AG04449 (cell line): ENCODE data around the gene ST6GAL1.
"Not testable (repeated sequence)": the region's sequence is repeated elsewhere in the genome, so short reads cannot be mapped to it uniquely, and the experiment has no call there.

Experiments used
- CTCF ChIA-PET: fragments of 350-600 bp; formaldehyde crosslinking; extraction: SDS; loops from one replicate; lab custom pipeline; 2021; ENCODE audit warnings: antibody characterized with exemption; lab: Yijun Ruan, JAX
- POLR2A ChIA-PET: fragments of 400-600, 350-600 bp; formaldehyde crosslinking; extraction: SDS; loops from one replicate; lab custom pipeline; 2020; ENCODE audit warnings: antibody characterized with exemption, inconsistent platforms; lab: Yijun Ruan, JAX
- DNase-seq: peaks from one replicate; pipeline ENCODE4 v3.0.0-alpha.2; 2010; ENCODE audit warnings: low read depth, low spot score
- H3K4me3 ChIP-seq: 2 replicates; pipeline ENCODE4 v1.5.1; 2011; ENCODE audit warnings: low read depth, mild to moderate bottlenecking, control low read depth, low read length
- CTCF ChIP-seq: IDR thresholded peaks from one replicate; pipeline ENCODE4 v1.5.1; 2011; ENCODE audit warnings: mild to moderate bottlenecking, moderate library complexity, low read length, control low read depth, inconsistent platforms; ENCODE audit not compliant: insufficient read depth; ENCODE audit errors: missing control alignments

The ST6GAL1 gene

GRCh38 chr3:187002915-187003314, 72.6 kb downstream of the ST6GAL1 start:
- CTCF ChIA-PET, result no interaction called here
- no peak for TF ChIP-seq CTCF
- POLR2A ChIA-PET, result no interaction called here
- DNase-seq, result no peak
- no peak overlapping the region for H3K4me3 ChIP-seq

GRCh38 chr3:187005827-187006481, 75.6 kb downstream of the ST6GAL1 start:
- H3K4me3 ChIP-seq, result no peak overlapping the region
- TF ChIP-seq CTCF, result no peak
- POLR2A ChIA-PET, result no interaction called here
- CTCF ChIA-PET, result no interaction called here
- no peak for DNase-seq

- H3K4me3 ChIP-seq, result no peak overlapping the region
- ChIA-PET CTCF (no interaction called here), POLR2A (no interaction called here)
- no peak for DNase-seq
- no peak for TF ChIP-seq CTCF
These were observed 76.7 kb downstream of the ST6GAL1 start for GRCh38 chr3:187006864-187007630.

GRCh38 chr3:187010382-187010781, 80.1 kb downstream of the ST6GAL1 start:
- H3K4me3 ChIP-seq, DNase-seq, CTCF ChIA-PET, POLR2A ChIA-PET: not testable (repeated sequence)

- ChIA-PET CTCF (no interaction called here), POLR2A (no interaction called here)
- DNase-seq, result no peak
- no peak overlapping the region for H3K4me3 ChIP-seq
- no peak for TF ChIP-seq CTCF
These were observed 81.6 kb downstream of the ST6GAL1 start for GRCh38 chr3:187011915-187012314.

GRCh38 chr3:187012609-187013051, 82.3 kb downstream of the ST6GAL1 start:
- DNase-seq, result no peak
- POLR2A ChIA-PET, result no interaction called here
- no peak overlapping the region for H3K4me3 ChIP-seq
- TF ChIP-seq CTCF, result no peak
- CTCF ChIA-PET, result no interaction called here
